GM23248 (cell line): ENCODE data around the gene KPNA5. TPM values are rescaled to one million over a fixed set of nuclear protein-coding genes. Genes with fewer than 3 reads are reported as not detected.

Experiments used
- DNase-seq: peaks from one replicate; pipeline ENCODE4 v3.0.0-alpha.2; 2015
- H2AFZ ChIP-seq: fragments of 200-600 bp; sonication (generic); 2 replicates; pipeline ENCODE4 v1.6.1; 2016; ENCODE audit warnings: antibody characterized with exemption
- H3F3A ChIP-seq: fragments of 200-600 bp; sonication (generic); 2 replicates; pipeline ENCODE4 v1.6.1; 2016; ENCODE audit warnings: mild to moderate bottlenecking, antibody characterized with exemption, mixed run types; ENCODE audit not compliant: insufficient read depth
- H3K27ac ChIP-seq: fragments of 200-600 bp; sonication (generic); 2 replicates; pipeline ENCODE4 v1.5.1; 2016; ENCODE audit warnings: mild to moderate bottlenecking
- H3K27me3 ChIP-seq: fragments of 200-600 bp; sonication (generic); replicated peaks from 2 replicates; pipeline ENCODE4 v1.6.1; 2016; ENCODE audit warnings: mild to moderate bottlenecking; ENCODE audit not compliant: insufficient read depth
- H3K36me3 ChIP-seq: fragments of 200-600 bp; sonication (generic); 2 replicates; pipeline ENCODE4 v1.6.1; 2016; ENCODE audit warnings: low read depth, mild to moderate bottlenecking
- H3K4me1 ChIP-seq: fragments of 200-600 bp; sonication (generic); 2 replicates; pipeline ENCODE4 v1.6.1; 2016; ENCODE audit warnings: mild to moderate bottlenecking; ENCODE audit not compliant: insufficient read depth
- H3K4me2 ChIP-seq: fragments of 200-600 bp; sonication (generic); one replicate; pipeline ENCODE4 v1.6.1; 2016; ENCODE audit warnings: mild to moderate bottlenecking; ENCODE audit not compliant: unreplicated experiment
- H3K4me3 ChIP-seq: fragments of 200-600 bp; sonication (generic); 2 replicates; pipeline ENCODE4 v1.5.1; 2016; ENCODE audit warnings: mild to moderate bottlenecking
- H3K79me2 ChIP-seq: fragments of 200-600 bp; sonication (generic); 2 replicates; pipeline ENCODE4 v1.6.1; 2016; ENCODE audit warnings: mild to moderate bottlenecking; ENCODE audit not compliant: insufficient read depth
- H3K9ac ChIP-seq: fragments of 200-600 bp; sonication (generic); 2 replicates; pipeline ENCODE4 v1.6.1; 2016; ENCODE audit warnings: mild to moderate bottlenecking
- H3K9me2 ChIP-seq: fragments of 200-600 bp; sonication (generic); 2 replicates; pipeline ENCODE4 v1.6.1; 2016; ENCODE audit warnings: mixed run types, mild to moderate bottlenecking, moderate library complexity; ENCODE audit not compliant: insufficient read depth
- H3K9me3 ChIP-seq: fragments of 200-600 bp; sonication (generic); one replicate; pipeline ENCODE4 v1.6.1; 2017; ENCODE audit warnings: low read depth
- H4K20me1 ChIP-seq: fragments of 200-600 bp; sonication (generic); 2 replicates; pipeline ENCODE4 v1.6.0; 2016; ENCODE audit not compliant: insufficient read depth
- EZH2 ChIP-seq: fragments of 200-600 bp; sonication (generic); IDR thresholded peaks from 2 replicates; pipeline ENCODE4 v1.6.1; 2018; ENCODE audit warnings: antibody characterized with exemption, mild to moderate bottlenecking; ENCODE audit not compliant: insufficient read depth, poor library complexity, severe bottlenecking
- EZH2phosphoT487 ChIP-seq: fragments of 200-600 bp; sonication (generic); IDR thresholded peaks from 2 replicates; pipeline ENCODE4 v1.6.1; 2018; ENCODE audit warnings: antibody characterized with exemption, moderate library complexity, mild to moderate bottlenecking, low read depth; ENCODE audit not compliant: insufficient read depth
- WGBS, 2 experiments: methylation state at CpG; one replicate each; pipeline ENCODE4 v1.1.6; 2015 to 2017; ENCODE audit warnings: low lambda C conversion rate in 2 of 2, low coverage in 1 of 2; ENCODE audit errors: missing lambda C conversion rate in 2 of 2; 5-methylcytosine and 5-hydroxymethylcytosine counted together
- in situ Hi-C: fragments of 300-500 bp; cut with MboI; formaldehyde crosslinking; loops from 2 replicates; pipeline ENCODE4 v1.15.0; 2020
- polyA plus RNA-seq: library from polyadenylated mRNA; unstranded; fragments of >200 nt; fragmentation: Nextera tagmentation; extraction: Ambion mirVana; gene quantifications from 2 replicates; pipeline ENCODE4 v1.2.1, GENCODE V29; 2016
- total RNA-seq: library from RNA; depleted of rRNA; stranded (reverse); fragments of >200 nt; shearing (Covaris generic); gene quantifications from 2 replicates; pipeline ENCODE4 v1.2.3, GENCODE V29; 2014; rRNA removed

KPNA5 gene
- total and polyA plus RNA-seq, 2 experiments from 2014 or later = 2.4 to 3.4 TPM

- 43 to 48% methylated on average over 5 of the region's 5 CpGs for WGBS, 2 experiments
Measured at GRCh38 chr6:116783852-116784251, 102.8 kb downstream of the KPNA5 start.

More at GRCh38 chr6:116783852-116784251, 102.8 kb downstream of the KPNA5 start:
- TF ChIP-seq EZH2phosphoT487 = no peak
- no peak for TF ChIP-seq EZH2
- Histone ChIP-seq H3K9me3 (no peaks in the 10 kb centered on the region), H3K9ac (no peak overlapping the region), H3K4me1 (no peaks in the 10 kb centered on the region), H3K36me3 (no peaks in the 10 kb centered on the region), H3K27me3 (no peaks in the 10 kb centered on the region), H3K9me2 (no peaks in the 10 kb centered on the region), H3F3A (no peaks in the 10 kb centered on the region), H2AFZ (no peak overlapping the region), H3K4me3 (no peak overlapping the region), H3K79me2 (no peaks in the 10 kb centered on the region), H3K4me2 (no peak overlapping the region), H4K20me1 (no peaks in the 10 kb centered on the region), H3K27ac (no peak overlapping the region)
- DNase-seq = peak; percentile 10
- in situ Hi-C loops = no loop called here

Other genes with a start within 250 kb of the KPNA5 start
- not detected in 2 replicates for gene CALHM6, start 219.8 kb upstream of the KPNA5 start, total RNA-seq
- gene CALHM6, start 219.8 kb upstream of the KPNA5 start, polyA plus RNA-seq = 1.6 and 1.7 TPM in 2 replicates
- gene CALHM5, start 169.6 kb upstream of the KPNA5 start, total RNA-seq = 8.2 and 9.8 TPM in 2 replicates
- gene CALHM5, start 169.6 kb upstream of the KPNA5 start, polyA plus RNA-seq = 0.51 TPM in 2 replicates
- 1.4 TPM in 1 of 2 replicates, not detected in the other for gene TRAPPC3L, start 135.5 kb upstream of the KPNA5 start, total RNA-seq
- 0.30 TPM in 1 of 2 replicates, not detected in the other for gene TRAPPC3L, start 135.5 kb upstream of the KPNA5 start, polyA plus RNA-seq
- gene CALHM4, start 127.5 kb upstream of the KPNA5 start, total RNA-seq = not detected in 2 replicates
- not detected in 2 replicates for gene CALHM4, start 127.5 kb upstream of the KPNA5 start, polyA plus RNA-seq
- gene RWDD1, start 109.7 kb upstream of the KPNA5 start, total RNA-seq = 37.7 and 46.0 TPM in 2 replicates
- 102 and 112 TPM in 2 replicates for gene RWDD1, start 109.7 kb upstream of the KPNA5 start, polyA plus RNA-seq
- 1.0 TPM in 1 of 2 replicates, not detected in the other for gene RSPH4A, start 64.7 kb upstream of the KPNA5 start, total RNA-seq
- 0.15 TPM in 1 of 2 replicates, not detected in the other for gene RSPH4A, start 64.7 kb upstream of the KPNA5 start, polyA plus RNA-seq
- gene ZUP1, start 12.4 kb upstream of the KPNA5 start, total RNA-seq = 11.9 and 15.5 TPM in 2 replicates
- 9.5 and 9.8 TPM in 2 replicates for gene ZUP1, start 12.4 kb upstream of the KPNA5 start, polyA plus RNA-seq
- not detected in 2 replicates for gene FAM162B, start 84.5 kb downstream of the KPNA5 start, total RNA-seq
- gene FAM162B, start 84.5 kb downstream of the KPNA5 start, polyA plus RNA-seq = not detected in 2 replicates
- gene GPRC6A, start 147.9 kb downstream of the KPNA5 start, total RNA-seq = not detected in 2 replicates
- gene GPRC6A, start 147.9 kb downstream of the KPNA5 start, polyA plus RNA-seq = not detected in 2 replicates
- not detected in 2 replicates for gene RFX6, start 196.0 kb downstream of the KPNA5 start, total RNA-seq
- gene RFX6, start 196.0 kb downstream of the KPNA5 start, polyA plus RNA-seq = not detected in 2 replicates